ENCODE measurements around the gene CFI. TPM values are rescaled to one million over a fixed set of nuclear protein-coding genes. Genes with fewer than 3 reads are reported as not detected.

Gene CFI
- total RNA-seq, 1 donor from 2014 or later = 0.62 TPM

Other genes starting within 250 kb of the CFI start
- 30.1 and 37.1 TPM in 2 replicates for gene MCUB, start 241.8 kb downstream of the CFI start, total RNA-seq
- 26.7 and 31.8 TPM in 2 replicates for gene CASP6, start 98.6 kb downstream of the CFI start, total RNA-seq
- 7.9 and 10.4 TPM in 2 replicates for gene PLA2G12A, start 71.9 kb downstream of the CFI start, total RNA-seq
- 43.6 and 44.8 TPM in 2 replicates for gene GAR1, start 13.8 kb upstream of the CFI start, total RNA-seq
- 0.16 TPM in 1 of 2 replicates, not detected in the other for gene RRH, start 26.0 kb upstream of the CFI start, total RNA-seq
- gene LRIT3, start 46.1 kb upstream of the CFI start, total RNA-seq = 0.05 and 0.07 TPM in 2 replicates
- not detected in 2 replicates for gene EGF, start 110.9 kb upstream of the CFI start, total RNA-seq

All from activated T-helper 2 cell treated with anti-CD3 and anti-CD28 coated beads, Interferon-gamma antibody, Interleukin-2, Interleukin-4, amounts not matched to agents 10 μg/mL and 5 μg/mL and 100 μg/mL, durations not matched to agents 14 hours and 24 hours and 36 hours (primary cell).